ENCODE measurements around the gene CELA2A.

DNA sequence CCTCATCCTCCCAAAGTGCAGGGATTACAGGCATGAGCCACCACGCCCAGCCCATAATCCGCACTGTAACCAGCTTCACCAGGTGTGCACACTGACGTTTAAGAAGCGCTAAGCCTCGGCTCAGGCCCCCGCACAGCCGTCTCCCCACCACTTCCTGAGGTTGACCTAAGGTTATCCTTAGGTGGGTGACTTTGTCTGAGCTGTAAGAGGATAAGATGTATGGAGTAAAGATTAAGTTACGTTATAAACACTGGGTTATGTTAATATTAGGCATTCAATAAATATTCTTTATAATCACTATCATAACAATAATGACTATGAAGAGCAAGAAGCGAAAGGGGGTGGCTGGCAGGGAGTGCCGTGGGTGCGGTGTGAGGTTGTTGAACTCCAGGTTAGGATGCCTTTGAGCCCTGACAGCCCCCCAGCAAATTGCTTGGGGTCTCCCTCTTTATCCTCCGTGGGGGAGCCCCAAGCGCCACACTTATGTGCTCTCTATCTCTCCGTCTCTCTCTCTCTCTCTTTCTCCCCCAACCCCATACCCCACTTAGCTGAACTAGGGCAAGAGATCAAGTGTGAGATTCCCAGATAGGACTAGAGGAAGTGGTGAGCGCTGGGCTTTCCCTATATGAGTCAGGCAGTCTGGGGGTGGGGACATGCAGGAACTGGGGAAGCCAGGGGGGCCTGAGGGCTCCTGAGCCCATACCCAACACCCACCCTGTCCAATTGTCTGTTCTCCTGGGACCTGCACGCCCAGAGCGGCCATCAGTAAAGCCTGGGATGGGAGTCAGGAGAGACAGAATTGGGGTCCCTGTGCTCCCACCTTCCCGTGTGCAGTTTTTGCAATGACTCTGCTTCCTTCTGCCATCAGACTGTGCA lies 39.2 kb upstream of the CELA2A start:
- TF ChIP-seq, protein P1, sequence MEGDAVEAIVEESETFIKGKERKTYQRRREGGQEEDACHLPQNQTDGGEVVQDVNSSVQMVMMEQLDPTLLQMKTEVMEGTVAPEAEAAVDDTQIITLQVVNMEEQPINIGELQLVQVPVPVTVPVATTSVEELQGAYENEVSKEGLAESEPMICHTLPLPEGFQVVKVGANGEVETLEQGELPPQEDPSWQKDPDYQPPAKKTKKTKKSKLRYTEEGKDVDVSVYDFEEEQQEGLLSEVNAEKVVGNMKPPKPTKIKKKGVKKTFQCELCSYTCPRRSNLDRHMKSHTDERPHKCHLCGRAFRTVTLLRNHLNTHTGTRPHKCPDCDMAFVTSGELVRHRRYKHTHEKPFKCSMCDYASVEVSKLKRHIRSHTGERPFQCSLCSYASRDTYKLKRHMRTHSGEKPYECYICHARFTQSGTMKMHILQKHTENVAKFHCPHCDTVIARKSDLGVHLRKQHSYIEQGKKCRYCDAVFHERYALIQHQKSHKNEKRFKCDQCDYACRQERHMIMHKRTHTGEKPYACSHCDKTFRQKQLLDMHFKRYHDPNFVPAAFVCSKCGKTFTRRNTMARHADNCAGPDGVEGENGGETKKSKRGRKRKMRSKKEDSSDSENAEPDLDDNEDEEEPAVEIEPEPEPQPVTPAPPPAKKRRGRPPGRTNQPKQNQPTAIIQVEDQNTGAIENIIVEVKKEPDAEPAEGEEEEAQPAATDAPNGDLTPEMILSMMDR (IDR thresholded peaks at IDR 0.05), result no peak
- TF ChIP-seq POLR2A (IDR thresholded peaks at IDR 0.05; ENCODE audit: low read depth) (no peak), POLR2AphosphoS5 (IDR thresholded peaks at IDR 0.05) (no peak), EP300 (IDR thresholded peaks at IDR 0.05) (no peak)
